AG09309 (cell line): ENCODE data around the gene MOV10L1.

Experiments used
- DNase-seq: peaks from one replicate; pipeline ENCODE4 v3.0.0-alpha.2; 2010; ENCODE audit warnings: low read depth
- H3K4me3 ChIP-seq: 2 replicates; pipeline ENCODE4 v1.5.1; 2011; ENCODE audit warnings: mild to moderate bottlenecking, low read depth, low read length, moderate library complexity; ENCODE audit not compliant: control insufficient read depth
- TF ChIP-seq, protein P1 (sequence below): IDR thresholded peaks from 2 replicates; pipeline ENCODE4 v1.5.1; 2011; ENCODE audit warnings: mild to moderate bottlenecking, low read depth, low read length, inconsistent platforms; ENCODE audit not compliant: insufficient read depth, control insufficient read depth; ENCODE audit errors: missing control alignments

The MOV10L1 gene

DNA sequence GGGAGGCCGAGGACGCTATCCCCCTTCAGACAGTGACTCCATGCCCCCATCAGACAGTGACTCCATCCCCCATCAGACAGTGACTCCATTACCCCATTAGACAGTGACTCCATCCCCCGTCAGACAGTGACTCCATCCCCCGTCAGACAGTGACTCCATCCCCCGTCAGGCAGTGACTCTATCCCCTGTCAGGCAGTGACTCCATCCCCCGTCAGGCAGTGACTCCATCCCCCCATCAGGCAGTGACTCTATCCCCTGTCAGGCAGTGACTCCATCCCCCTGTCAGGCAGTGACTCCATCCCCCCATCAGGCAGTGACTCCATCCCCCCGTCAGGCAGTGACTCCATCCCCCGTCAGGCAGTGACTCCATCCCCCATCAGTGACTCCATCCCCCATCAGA is 22.6 kb upstream of the MOV10L1 start:
- H3K4me3 ChIP-seq, result no peak overlapping the region
- DNase-seq, result no peak
- TF ChIP-seq, protein P1, sequence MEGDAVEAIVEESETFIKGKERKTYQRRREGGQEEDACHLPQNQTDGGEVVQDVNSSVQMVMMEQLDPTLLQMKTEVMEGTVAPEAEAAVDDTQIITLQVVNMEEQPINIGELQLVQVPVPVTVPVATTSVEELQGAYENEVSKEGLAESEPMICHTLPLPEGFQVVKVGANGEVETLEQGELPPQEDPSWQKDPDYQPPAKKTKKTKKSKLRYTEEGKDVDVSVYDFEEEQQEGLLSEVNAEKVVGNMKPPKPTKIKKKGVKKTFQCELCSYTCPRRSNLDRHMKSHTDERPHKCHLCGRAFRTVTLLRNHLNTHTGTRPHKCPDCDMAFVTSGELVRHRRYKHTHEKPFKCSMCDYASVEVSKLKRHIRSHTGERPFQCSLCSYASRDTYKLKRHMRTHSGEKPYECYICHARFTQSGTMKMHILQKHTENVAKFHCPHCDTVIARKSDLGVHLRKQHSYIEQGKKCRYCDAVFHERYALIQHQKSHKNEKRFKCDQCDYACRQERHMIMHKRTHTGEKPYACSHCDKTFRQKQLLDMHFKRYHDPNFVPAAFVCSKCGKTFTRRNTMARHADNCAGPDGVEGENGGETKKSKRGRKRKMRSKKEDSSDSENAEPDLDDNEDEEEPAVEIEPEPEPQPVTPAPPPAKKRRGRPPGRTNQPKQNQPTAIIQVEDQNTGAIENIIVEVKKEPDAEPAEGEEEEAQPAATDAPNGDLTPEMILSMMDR, result no peak

DNA sequence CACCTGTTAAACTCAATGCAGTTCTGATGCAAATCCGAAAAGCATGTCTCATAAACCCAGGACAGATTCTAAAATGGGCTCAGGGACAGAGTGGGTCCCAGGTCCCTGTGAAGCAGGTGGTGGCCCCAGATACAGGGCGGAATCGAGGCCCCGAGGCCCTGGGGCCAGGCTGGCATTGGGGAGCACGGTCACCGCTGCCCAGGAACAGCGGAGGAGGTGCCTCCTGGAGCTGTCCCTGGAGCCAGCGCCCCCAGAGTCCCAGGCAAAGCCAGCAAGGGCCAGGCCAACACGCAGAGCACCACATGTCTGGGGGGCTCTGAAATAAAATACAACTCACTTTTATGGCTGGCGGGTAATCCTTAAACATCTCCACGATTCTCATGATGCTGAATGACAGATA is 21.7 kb upstream of the MOV10L1 start:
- H3K4me3 ChIP-seq, result no peak overlapping the region
- TF ChIP-seq, protein P1, result no peak
- DNase-seq, result no peak

DNA sequence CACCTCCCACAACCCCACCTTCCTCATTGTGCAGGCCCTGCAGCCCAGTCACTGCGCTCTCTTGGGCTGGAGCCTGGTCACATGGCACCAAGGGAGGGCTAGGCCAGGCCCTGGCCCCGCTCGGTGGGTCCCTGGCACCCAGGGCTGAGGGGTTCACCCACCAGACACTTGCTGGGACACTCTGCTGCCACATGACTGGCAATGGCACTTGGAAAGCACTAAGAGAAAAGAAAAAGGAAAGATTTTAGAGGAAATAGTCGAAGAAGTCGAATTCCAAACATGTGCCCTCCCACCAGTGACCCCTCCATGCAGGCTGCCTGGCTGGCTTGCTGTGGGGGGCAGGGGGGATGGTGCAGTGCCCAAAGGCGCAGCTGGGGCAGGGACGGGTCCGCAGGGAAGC is 19.4 kb upstream of the MOV10L1 start:
- H3K4me3 ChIP-seq, result no peak overlapping the region
- TF ChIP-seq, protein P1, result no peak
- no peak for DNase-seq

DNA sequence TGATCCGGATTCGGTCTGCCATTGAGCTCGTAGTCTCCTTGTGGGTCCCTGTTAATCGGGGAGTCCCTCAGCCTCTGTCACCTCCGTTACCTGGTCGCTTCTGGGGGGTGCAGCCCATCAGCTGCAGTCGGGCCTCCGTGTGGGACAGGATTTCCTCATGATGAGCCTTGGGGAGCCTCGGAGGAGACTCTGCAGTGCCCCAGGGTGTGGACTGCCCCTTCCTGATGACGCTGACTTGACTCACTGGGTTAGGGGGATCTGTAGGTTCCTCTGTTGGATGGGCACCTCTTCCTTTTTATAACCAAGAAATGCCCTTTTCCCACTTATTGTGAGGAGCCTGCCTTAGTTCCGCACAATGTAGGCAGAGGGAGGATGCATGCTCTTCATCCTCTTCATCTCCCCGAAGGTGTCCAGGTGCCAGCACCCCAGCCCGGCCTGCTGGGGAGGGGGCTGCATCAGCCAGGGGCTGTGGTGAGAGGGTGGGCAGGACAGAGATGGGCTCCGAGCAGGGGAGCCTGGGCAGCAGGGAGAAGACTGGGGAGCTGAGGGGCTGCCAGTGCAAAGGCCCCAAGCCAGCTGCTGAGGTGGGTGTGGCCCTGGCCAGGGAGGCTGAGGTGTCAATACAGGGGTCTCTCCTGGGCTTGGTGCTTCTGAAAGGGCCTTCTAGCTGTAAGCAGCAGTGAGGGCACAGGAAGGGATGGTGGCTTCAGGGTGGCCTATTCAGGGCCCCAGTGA is 18.2 kb upstream of the MOV10L1 start:
- no peak for DNase-seq
- no peak overlapping the region for H3K4me3 ChIP-seq
- TF ChIP-seq, protein P1, result no peak

GRCh38 chr22:50072167-50072555 is 17.6 kb upstream of the MOV10L1 start:
- DNase-seq, result no peak

DNA sequence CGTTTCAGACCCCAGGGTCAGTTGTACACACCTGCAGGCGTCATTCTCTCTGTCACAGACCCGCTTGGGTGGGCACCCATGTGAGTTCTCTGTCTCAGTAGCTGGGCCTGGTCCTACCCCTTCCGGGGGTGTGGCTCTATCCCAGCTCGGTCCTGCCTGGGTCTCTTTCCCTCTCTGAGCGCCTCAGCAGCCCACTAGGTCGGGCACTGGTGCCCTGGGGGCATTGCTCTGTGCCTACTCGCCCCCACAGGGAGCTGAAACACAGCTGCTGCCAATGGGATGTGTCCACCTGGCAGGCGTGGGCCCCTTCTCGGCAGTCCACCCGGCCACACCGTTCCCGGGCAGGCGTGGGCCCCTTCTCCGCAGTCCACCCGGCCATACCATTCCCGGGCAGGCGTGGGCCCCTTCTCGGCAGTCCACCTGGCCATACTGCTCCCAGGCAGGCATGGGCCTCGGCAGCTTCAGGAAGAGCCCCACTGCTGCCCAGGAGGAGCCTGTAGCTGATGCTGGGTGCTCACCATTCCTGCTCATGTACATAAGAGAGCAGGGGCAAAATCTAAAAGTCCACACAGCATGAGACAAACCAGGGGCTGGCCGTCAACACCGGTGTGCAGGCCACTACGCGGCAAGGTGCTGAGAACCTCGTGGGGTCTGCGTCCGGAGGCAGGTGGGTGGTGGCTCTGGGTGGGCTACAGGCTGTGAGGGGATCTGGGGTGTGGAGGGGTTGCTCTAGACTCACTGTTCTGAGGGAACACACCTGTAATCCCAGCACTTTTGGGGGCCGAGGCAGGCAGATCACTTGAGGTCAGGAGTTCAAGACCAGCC is 16.9 kb upstream of the MOV10L1 start:
- TF ChIP-seq, protein P1, result no peak
- no peak for DNase-seq

More at GRCh38 chr22:50072167-50072555, 17.6 kb upstream of the MOV10L1 start:
- TF ChIP-seq, protein P1, result no peak
- H3K4me3 ChIP-seq, result no peak overlapping the region

More for the DNA sequence above, 16.9 kb upstream of the MOV10L1 start:
- H3K4me3 ChIP-seq, result no peak overlapping the region
